ENCODE data around the gene ZIK1. TPM values are rescaled to one million over a fixed set of nuclear protein-coding genes. Genes with fewer than 3 reads are reported as not detected.

The ZIK1 gene
- total RNA-seq, 2 donors from 2014 or later: 0.78 to 3.3 TPM

GRCh38 chr19:57642396-57643046, 58.6 kb downstream of the ZIK1 start:
- WGBS, 2 donors: 69 to 81% methylated on average over 4 of the region's 4 CpGs
- TF ChIP-seq POLR2A (IDR thresholded peaks at IDR 0.05): no peak
- TF ChIP-seq CTCF (IDR thresholded peaks at IDR 0.05): no peak
- intact Hi-C loops (cut with DNase I): no loop called here
- Histone ChIP-seq H3K27ac (no peak overlapping the region), H3K9me3 (peaks cover 0 to 33% (median 0%) of the 10 kb centered on the region in 3 donors), H3K27me3 (no peaks in the 10 kb centered on the region), H3K4me1 (no peaks in the 10 kb centered on the region), H3K36me3 (replicated peaks in 1 of 2; ENCODE audit: insufficient read depth in 1 of 2, low read depth in 2 of 2) (peaks cover 20% of the 10 kb centered on the region in 2 donors), H3K4me3 (no peak overlapping the region)
- ATAC-seq: no peak
- DNase-seq: no peak

Other genes starting within 250 kb of the ZIK1 start
- gene ZNF304, start 232.9 kb upstream of the ZIK1 start, total RNA-seq: 1 to 10 TPM; 2.9 to 4.0 TPM
- gene TRAPPC2B, start 220.6 kb upstream of the ZIK1 start, total RNA-seq: 1 to 10 TPM; 2.6 to 8.6 TPM
- gene ZNF547, start 220.6 kb upstream of the ZIK1 start, total RNA-seq: 1 to 10 TPM in 1 of 2 donors, not detected in 1; 3.9 TPM
- 1 to 10 TPM; 6.6 to 7.5 TPM for gene ZNF548, start 194.3 kb upstream of the ZIK1 start, total RNA-seq
- 1 to 10 TPM; 3.6 to 9.1 TPM for gene ZNF17, start 173.0 kb upstream of the ZIK1 start, total RNA-seq
- 10 to 100 TPM in 1 of 2 donors, 1 to 10 TPM in 1; 1.8 to 17.8 TPM for gene ZNF749, start 148.8 kb upstream of the ZIK1 start, total RNA-seq
- under 1 TPM in 1 of 2 donors, not detected in 1; 0.78 TPM for gene VN1R1, start 127.0 kb upstream of the ZIK1 start, total RNA-seq
- 1 to 10 TPM; 2.9 to 7.9 TPM for gene ZNF772, start 106.6 kb upstream of the ZIK1 start, total RNA-seq
- 10 to 100 TPM in 1 of 2 donors, 1 to 10 TPM in 1; 8.6 to 21.3 TPM for gene ZNF419, start 96.4 kb upstream of the ZIK1 start, total RNA-seq
- gene ZNF773, start 84.2 kb upstream of the ZIK1 start, total RNA-seq: 1 to 10 TPM; 1.6 to 2.0 TPM
- 1 to 10 TPM in 1 of 2 donors, under 1 TPM in 1; 0.66 to 2.3 TPM for gene ZNF549, start 56.8 kb upstream of the ZIK1 start, total RNA-seq
- gene ZNF550, start 24.3 kb upstream of the ZIK1 start, total RNA-seq: 1 to 10 TPM; 4.9 to 5.7 TPM
- gene ZNF416, start 5.2 kb upstream of the ZIK1 start, total RNA-seq: 1 to 10 TPM in 1 of 2 donors, under 1 TPM in 1; 0.66 to 2.1 TPM
- 1 to 10 TPM in 1 of 2 donors, under 1 TPM in 1; 0.78 to 2.6 TPM for gene ZNF530, start 15.7 kb downstream of the ZIK1 start, total RNA-seq
- 10 to 100 TPM in 1 of 2 donors, 1 to 10 TPM in 1; 6.6 to 10.9 TPM for gene ZNF134, start 30.1 kb downstream of the ZIK1 start, total RNA-seq
- gene ZNF211, start 49.0 kb downstream of the ZIK1 start, total RNA-seq: 1 to 10 TPM; 3.6 to 9.9 TPM
- not detected for gene ZSCAN4, start 84.8 kb downstream of the ZIK1 start, total RNA-seq
- gene ZNF551, start 97.8 kb downstream of the ZIK1 start, total RNA-seq: 1 to 10 TPM; 2.3 to 2.9 TPM
- 1 to 10 TPM; 2.1 to 2.6 TPM for gene ZNF154, start 125.1 kb downstream of the ZIK1 start, total RNA-seq
- 1 to 10 TPM; 2.1 to 3.3 TPM for gene ZNF671, start 143.5 kb downstream of the ZIK1 start, total RNA-seq
- 1 to 10 TPM; 4.3 to 8.8 TPM for gene ZNF776, start 162.7 kb downstream of the ZIK1 start, total RNA-seq
- gene ZNF586, start 185.5 kb downstream of the ZIK1 start, total RNA-seq: 10 to 100 TPM in 1 of 2 donors, 1 to 10 TPM in 1; 4.2 to 33.6 TPM
- gene ZNF552, start 230.8 kb downstream of the ZIK1 start, total RNA-seq: 10 to 100 TPM in 1 of 2 donors, 1 to 10 TPM in 1; 9.6 to 71.5 TPM
- 10 to 100 TPM; 18.7 to 36.6 TPM for gene ZNF587B, start 246.2 kb downstream of the ZIK1 start, total RNA-seq